Measurements from ENCODE around the gene TP63.

TP63 gene

GRCh38 chr3:189941679-189942078 is 310.5 kb downstream of the TP63 start:
- no peak for DNase-seq

GRCh38 chr3:189942948-189943347 is 311.8 kb downstream of the TP63 start:
- DNase-seq, result no peak

- DNase-seq, result peak; percentile 94
These were observed 313.3 kb downstream of the TP63 start for GRCh38 chr3:189944285-189945145.

GRCh38 chr3:189945935-189946709 is 314.9 kb downstream of the TP63 start:
- DNase-seq, result no peak

Measured in NCI-H510A treated with DMSO at 0.1 percent for 48 hours (cell line).